Head of caudate nucleus (tissue), 42 donors: Measurements from ENCODE around the gene EMSY.
A peak's percentile ranks its signal among the peaks of the same experiment; 100 is the strongest.

ENCODE experiments used
- DNase-seq, 42 donors: peaks; one replicate each; pipeline versions ENCODE4 v3.0.0 to v3.0.0-alpha.2; 2020 to 2021; ENCODE audit warnings: mixed read lengths in 7 of 42
- intact Hi-C: fragments of 100-400 bp; cut with DNase I; formaldehyde crosslinking; loops from one replicate; pipeline ENCODE4 v1.15.0; 2022

EMSY gene

GRCh38 chr11:76445121-76446084, 585 bp downstream of the EMSY start:
- peak; percentile 26 to 87 (median 70) for DNase-seq
- intact Hi-C loops = loop anchor here (2.0 to 10.0 kb wide), 3 partner anchors 65 to 241 kb away; partner anchors contain the start of genes GVQW3, THAP12 and WNT11

- intact Hi-C loops = loop anchor here (10.0 kb wide), 2 partner anchors 214 to 244 kb away; partner anchors contain the start of gene WNT11
- no peak for DNase-seq
These were observed 3.7 kb downstream of the EMSY start for GRCh38 chr11:76448506-76448905.

GRCh38 chr11:76453248-76453647, 8.4 kb downstream of the EMSY start:
- DNase-seq = no peak
- intact Hi-C loops = no loop called here

GRCh38 chr11:76455331-76455730, 10.5 kb downstream of the EMSY start:
- DNase-seq = no peak
- intact Hi-C loops = no loop called here

- no peak for DNase-seq
- intact Hi-C loops = no loop called here
These were observed 11.1 kb downstream of the EMSY start for GRCh38 chr11:76455931-76456330.

GRCh38 chr11:76456571-76456970, 11.8 kb downstream of the EMSY start:
- DNase-seq = no peak

GRCh38 chr11:76459299-76459698, 14.5 kb downstream of the EMSY start:
- intact Hi-C loops = no loop called here

More at GRCh38 chr11:76456571-76456970, 11.8 kb downstream of the EMSY start:
- intact Hi-C loops = no loop called here

GRCh38 chr11:76459846-76460245, 15.0 kb downstream of the EMSY start:
- intact Hi-C loops = no loop called here
- no peak for DNase-seq

More at GRCh38 chr11:76459299-76459698, 14.5 kb downstream of the EMSY start:
- no peak for DNase-seq

GRCh38 chr11:76462317-76462716, 17.5 kb downstream of the EMSY start:
- no peak for DNase-seq
- intact Hi-C loops = no loop called here

- DNase-seq = no peak
- intact Hi-C loops = no loop called here
These were observed 20.9 kb downstream of the EMSY start for GRCh38 chr11:76465701-76466100.

- intact Hi-C loops = no loop called here
- DNase-seq = no peak
These were observed 21.8 kb downstream of the EMSY start for GRCh38 chr11:76466666-76467065.

GRCh38 chr11:76469141-76469540, 24.3 kb downstream of the EMSY start:
- intact Hi-C loops = no loop called here
- DNase-seq = no peak

- intact Hi-C loops = no loop called here
- no peak for DNase-seq
These were observed 26.6 kb downstream of the EMSY start for GRCh38 chr11:76471382-76471781.

GRCh38 chr11:76480241-76480640, 35.4 kb downstream of the EMSY start:
- intact Hi-C loops = no loop called here
- DNase-seq = no peak

- no peak for DNase-seq
These were observed 46.8 kb downstream of the EMSY start for GRCh38 chr11:76491644-76492043.

GRCh38 chr11:76493040-76493439, 48.2 kb downstream of the EMSY start:
- no peak for DNase-seq

More at GRCh38 chr11:76491644-76492043, 46.8 kb downstream of the EMSY start:
- intact Hi-C loops = no loop called here

GRCh38 chr11:76493626-76494539, 49.1 kb downstream of the EMSY start:
- intact Hi-C loops = no loop called here
- DNase-seq = no peak

More at GRCh38 chr11:76493040-76493439, 48.2 kb downstream of the EMSY start:
- intact Hi-C loops = no loop called here

GRCh38 chr11:76495019-76495418, 50.2 kb downstream of the EMSY start:
- intact Hi-C loops = no loop called here
- no peak for DNase-seq

GRCh38 chr11:76496174-76496573, 51.4 kb downstream of the EMSY start:
- no peak for DNase-seq
- intact Hi-C loops = no loop called here
